GM21381 (cell line): ENCODE results near the gene MBOAT7.
A peak's percentile ranks its signal among the peaks of the same experiment; 100 is the strongest.
"Not testable (repeated sequence)": the region's sequence is repeated elsewhere in the genome, so short reads cannot be mapped to it uniquely, and the experiment has no call there.

Experiments
- ATAC-seq: cut with Tn5 transposase; IDR thresholded peaks from one replicate; pipeline ENCODE4 v1.9.1; 2021; ENCODE audit warnings: mild to moderate bottlenecking, moderate library complexity; ENCODE audit not compliant: unreplicated experiment

MBOAT7 gene

DNA sequence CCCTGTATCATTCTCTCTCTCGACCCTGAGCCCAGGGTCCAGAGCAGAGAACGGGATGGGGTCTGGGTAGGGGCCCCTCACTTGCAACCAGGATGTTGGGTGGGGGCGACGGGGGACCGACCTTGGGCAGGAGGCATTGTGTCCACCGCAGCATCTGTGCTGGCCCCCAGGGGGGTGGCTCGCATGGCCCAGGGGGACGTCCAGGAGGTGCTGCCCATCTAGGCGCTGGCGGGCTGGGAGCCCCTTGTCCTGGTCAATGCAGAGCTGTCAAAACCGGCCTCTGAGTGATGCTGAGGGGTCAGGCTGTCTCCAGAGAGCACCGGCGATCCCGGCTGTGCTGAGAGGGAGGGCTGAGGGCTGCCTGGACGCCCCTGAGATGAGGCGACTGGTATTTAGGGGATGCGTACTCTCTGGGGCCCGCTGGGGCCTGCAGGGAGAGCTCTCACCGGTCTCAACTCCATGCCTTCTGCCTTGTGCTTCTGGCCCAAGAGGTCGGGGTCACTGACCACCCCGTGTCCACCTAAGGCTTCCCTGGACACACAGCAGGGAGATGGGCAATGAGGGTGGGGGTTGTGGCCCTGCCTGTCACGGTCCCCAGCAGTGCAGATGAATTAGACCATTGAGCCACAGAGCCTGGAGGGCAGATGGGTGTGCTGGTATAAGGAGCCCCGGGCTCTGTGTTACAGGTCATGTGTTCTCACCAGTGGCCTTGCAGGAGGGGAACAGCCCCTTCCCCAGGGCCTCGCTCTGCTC, 19.9 kb upstream of the MBOAT7 start:
- no peak for ATAC-seq

DNA sequence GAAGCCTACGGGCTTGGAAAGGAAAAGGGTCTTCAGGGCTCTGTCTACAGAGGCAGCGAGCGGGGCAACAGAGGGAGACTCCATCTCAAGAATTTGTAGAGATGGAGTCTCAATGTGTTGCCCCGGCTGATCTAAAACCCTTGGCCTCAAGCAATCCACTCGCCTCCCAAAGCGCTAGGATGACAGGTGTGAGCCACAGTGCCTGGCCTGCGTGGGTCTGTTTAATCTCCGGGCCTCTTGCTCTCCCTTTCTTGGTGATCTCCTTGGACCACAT, 19.3 kb upstream of the MBOAT7 start:
- ATAC-seq: no peak

DNA sequence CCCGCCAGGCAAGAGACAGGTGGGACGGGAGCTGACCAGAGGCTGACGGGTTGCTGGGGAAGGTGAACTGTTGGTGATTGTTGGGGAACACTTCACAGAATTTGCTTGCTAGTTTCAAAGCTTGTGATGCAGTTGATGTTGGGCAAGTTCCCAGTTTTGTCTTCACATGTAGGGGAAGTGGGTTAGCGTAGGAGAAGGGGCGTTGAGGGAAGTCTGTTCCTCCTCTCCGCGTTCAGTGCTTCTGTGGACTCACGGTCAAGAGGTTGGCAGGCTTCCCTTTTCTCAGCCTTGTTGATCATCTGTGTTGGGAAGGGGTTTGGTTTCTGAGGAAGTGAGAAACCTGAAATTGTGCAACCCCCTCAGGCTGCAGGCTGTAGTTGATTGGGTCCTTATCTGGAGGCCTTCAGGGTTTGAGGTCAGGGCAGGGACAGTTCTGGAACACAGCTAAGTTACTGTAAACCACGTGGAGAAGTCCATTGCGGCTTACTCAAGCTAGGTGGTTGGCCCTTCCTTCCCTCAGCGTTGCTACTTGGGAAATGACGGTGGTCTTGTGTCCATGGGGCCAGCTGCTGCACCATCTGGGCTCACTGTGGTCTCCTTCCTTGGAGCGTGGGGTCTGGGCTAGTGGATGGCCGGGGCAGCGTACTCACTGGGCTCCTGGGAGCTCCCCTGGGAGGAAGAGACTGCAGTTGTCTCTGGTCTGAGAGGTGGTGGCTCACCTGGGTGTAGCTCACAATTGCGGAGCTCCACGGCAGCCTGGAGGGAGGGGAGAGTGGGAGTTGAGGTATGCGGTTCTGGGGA, 18.8 kb upstream of the MBOAT7 start:
- ATAC-seq: peak; percentile 51

DNA sequence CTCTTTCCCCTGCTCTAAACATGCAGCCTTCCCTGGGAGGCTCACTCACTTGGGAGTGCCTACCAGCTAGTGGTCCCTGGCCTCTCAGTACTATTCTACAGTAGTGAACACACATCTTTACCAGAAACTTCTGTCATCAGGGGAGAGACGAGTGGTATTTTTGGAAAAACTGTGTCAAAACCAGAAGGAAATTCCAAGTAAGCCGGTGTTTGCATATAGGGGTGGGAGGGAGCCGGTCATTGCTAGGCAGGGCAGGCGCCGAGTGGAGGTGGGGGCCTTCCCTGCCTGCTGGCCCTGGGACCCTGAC, 18.2 kb upstream of the MBOAT7 start:
- no peak for ATAC-seq

DNA sequence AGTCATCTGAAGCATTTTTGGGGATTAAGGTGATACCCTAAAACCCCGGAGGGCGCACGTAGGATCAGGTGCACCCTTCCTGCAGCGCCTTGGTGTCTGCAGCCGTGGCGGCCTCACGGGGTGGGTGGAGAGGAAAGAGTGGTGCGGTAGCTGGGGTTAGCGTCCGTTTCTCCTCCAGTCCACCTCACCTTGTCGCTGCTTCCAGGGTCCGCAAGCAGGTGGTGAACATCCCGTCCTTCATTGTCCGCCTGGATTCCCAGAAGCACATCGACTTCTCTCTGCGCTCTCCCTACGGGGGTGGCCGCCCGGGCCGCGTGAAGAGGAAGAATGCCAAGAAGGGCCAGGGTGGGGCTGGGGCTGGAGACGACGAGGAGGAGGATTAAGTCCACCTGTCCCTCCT, 17.8 kb upstream of the MBOAT7 start:
- not testable (repeated sequence) for ATAC-seq

DNA sequence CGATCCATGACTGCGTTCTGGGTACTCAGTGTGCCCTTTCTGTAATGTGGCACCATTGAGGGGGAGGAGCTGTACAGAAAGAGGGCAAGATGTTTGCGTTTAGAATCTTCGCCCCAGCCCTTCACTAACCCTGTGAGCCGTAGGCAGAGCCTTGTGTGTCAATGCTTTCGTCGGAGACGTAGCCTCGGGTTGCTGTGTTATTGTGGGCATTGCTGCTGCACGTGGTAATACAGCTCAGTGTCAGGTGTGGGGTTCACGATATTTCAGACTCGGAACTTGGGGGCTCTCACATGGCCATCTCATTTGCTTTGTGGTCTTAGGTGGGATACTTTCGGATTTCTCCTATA, 17.4 kb upstream of the MBOAT7 start:
- no peak for ATAC-seq

DNA sequence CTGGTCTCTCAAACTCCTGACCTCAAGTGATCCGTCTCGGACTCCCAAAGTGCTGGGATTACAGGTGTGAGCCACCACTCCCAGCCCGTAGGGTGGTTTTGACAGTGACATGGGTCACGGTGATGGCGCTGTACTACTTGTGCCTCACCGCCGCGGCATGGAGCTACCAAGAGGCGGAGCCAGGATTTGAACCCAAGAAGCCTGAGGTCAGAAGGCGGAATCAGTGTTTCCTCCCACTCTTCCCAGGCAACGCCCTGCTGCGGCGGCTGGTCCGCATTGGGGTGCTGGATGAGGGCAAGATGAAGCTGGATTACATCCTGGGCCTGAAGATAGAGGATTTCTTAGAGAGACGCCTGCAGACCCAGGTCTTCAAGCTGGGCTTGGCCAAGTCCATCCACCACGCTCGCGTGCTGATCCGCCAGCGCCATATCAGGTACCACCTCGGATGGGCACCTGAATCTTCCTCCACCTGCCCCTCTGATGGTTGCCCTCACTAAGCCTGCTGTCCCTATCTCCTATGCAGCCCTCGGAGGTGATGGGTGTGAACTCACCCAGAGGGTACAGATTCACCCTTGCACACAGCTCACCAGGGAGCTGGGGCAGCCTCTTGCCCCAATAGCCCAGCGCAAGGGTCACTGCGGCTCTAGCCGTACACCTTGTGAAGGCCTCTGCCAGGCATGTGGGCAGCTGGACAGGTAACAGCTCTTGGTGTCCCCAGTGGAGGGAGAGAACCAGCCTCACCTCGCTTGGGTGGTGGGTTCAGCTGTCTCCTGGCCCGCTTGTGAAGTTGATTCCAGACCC, 16.9 kb upstream of the MBOAT7 start:
- ATAC-seq: no peak

DNA sequence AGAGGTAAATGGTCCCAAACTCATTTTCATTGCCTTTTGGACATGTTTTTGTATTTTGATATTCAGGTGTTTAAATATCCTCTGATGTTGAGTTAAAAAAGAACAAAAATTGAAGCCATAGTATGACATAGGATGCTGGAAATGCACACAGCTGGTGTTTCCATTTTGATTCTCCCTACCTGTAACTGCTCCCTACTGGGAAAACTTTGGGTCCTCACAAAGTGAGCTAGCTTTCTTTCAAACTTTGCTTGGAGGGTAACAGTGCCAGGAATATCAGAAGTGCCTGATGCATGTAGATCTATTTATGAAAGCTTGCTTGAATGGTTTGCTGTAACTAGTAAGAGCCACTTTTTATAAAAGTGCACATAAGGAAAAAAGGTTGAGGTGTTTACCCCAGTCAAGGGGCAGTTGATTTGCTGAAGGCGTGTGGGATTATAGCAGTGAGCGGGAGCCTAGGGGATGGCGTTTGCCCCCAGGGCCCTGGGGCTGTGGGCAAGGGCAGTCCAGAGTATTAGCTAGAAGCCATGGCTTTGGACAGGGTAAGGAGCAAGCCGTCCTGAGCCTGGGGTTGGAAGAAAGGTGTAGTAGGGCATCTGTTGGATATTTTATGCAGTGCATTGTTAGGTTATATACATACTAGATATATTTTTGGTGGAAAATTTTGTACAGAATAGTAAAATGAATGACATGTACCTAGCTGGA, 15.5 kb upstream of the MBOAT7 start:
- no peak for ATAC-seq

DNA sequence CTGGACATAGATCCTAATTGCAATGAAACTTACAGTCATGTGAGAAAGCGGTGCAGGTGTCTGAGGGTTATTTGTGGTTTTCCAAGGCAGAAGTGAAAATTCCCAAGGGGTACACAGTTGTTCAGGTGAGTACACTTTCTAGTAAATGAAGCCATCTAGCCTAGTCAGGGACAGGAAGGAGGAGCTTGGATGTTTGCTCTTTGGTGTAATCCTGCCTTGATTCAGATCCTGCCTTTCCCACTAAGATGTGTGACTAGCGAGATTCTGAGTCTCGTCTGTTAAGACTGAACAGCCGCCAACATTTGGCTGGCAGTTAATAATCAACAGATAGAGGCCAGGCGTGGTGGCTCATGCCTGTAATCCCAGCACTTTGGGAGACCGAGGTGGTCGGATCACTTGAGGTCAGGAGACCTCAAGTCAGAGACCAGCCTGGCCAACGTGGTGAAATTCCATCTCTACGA, 13.8 kb upstream of the MBOAT7 start:
- no peak for ATAC-seq

DNA sequence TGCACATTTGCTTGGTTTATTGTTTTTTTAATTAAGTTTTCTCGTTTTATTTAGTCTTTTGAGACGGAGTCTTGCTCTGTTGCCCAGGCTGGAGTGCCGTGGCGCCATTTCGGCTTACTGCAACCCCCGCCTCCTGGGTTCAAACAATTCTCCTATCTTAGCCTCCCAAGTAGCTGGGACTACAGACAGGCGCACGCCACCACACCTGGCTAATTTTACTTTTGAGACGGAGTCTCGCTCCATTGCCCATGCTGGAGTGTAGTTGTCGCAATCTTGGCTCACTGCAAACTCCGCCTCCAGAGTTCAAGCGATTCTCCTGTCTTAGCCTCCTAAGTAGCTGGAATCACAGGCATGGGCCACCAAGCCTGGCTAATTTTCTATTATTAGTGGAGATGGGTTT, 12.6 kb upstream of the MBOAT7 start:
- no peak for ATAC-seq

DNA sequence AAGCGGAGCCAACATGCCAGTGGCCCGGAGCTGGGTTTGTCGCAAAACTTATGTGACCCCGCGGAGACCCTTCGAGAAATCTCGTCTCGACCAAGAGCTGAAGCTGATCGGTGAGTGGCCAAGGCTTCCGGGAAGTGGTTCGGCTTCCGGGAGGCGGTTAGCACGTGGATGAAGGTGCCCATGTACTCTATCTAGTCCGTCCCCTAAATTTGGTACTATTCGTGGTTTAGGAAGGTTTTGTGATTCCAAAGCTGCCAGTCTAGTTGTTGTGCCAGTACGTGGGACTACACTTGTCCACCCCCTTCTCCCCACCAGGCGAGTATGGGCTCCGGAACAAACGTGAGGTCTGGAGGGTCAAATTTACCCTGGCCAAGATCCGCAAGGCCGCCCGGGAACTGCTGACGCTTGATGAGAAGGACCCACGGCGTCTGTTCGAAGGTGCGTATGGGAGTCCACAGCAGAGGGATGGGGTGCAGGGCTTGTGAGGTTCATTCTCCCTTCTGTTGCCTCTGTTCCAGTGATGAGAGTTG, 11.9 kb upstream of the MBOAT7 start:
- no peak for ATAC-seq

DNA sequence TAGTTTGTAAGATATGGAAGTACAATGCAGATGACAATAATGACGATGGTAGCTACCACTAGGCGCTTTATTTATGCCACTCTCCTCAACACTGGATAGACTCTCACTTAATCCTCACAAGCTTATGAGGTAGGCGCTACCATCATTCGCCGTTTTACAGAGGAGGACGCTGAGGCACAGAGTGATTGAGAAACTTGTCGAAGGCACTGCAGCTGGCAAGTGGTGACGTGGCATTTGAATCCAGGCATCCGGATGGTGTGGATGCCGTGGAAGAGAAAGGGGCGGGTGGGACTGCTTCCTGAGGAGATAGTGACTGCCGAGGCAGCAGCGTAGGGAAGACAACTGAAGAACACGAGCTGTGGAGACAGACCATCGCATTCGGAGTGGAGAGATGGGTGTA, 10.0 kb upstream of the MBOAT7 start:
- ATAC-seq: no peak

DNA sequence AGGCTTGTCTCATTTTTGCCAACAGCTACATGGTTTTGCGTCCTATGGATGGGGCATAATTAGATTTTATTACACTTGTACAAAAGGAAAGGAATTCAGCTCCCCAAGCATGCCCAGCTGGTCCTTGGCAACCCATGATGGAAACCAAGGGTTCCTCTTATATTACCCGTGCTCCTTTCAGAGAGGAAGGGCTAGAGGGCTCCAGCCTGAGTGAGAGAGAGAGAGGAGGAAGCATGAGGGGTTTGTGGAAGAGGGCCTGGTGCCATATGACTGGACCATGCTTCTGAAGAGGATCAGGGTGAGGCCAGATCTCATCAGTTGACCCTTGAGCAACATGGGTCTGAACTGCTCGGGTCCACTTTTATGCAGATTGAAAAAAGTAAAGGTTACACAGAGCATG, 7.7 kb upstream of the MBOAT7 start:
- ATAC-seq: no peak

DNA sequence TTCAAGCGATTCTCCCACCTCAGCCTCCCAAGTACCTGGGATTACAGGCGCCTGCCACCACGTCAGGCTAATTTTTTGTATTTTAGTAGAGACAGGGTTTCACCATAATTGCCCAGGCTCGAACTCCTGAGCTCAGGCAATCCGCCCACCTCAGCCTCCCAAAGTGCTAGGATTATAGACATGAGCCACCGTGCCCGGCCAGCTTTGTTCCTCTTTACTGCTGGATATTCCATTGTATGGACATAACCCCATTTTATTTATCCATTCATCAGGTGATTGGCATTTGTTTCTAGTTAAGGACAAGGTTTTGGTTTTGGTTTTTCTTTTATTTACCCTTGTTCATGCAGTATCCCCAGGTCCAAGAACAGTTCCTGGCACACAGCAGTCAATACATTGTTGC, 7.2 kb upstream of the MBOAT7 start:
- no peak for ATAC-seq

DNA sequence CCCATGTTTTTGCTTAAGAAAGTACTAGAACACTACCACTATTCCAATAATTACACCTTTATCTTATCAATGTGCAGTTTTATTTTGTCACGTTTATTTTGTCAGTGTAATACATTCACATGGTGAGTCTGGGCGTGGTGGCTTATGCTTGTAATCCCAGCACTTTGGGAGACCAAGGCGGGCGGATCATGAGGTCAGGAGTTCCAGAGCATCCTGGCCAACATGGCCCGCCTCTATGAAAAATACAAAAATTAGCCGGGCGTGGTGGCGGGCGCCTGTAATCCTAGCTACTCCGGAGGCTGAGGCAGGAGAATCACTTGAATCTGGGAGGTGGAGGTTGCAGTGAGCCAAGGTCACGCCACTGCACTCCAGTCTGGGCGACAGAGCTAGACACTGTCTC, 5.1 kb upstream of the MBOAT7 start:
- not testable (repeated sequence) for ATAC-seq

DNA sequence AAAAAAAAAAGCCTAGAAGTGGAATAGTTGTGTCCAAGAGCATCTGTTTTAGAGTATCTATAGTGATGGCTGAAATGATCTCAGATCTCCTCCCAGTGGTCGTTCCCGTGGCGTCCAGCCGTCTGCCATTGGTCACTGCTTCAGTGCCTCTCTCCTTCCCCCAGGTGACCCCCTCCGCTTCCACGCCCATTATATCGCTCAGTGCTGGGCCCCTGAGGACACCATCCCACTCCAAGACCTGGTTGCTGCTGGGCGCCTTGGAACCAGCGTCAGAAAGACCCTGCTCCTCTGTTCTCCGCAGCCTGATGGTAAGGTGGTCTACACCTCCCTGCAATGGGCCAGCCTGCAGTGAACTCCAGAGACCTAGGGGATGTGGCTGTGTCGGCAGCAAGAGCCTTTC, 3.6 kb upstream of the MBOAT7 start:
- ATAC-seq: no peak

DNA sequence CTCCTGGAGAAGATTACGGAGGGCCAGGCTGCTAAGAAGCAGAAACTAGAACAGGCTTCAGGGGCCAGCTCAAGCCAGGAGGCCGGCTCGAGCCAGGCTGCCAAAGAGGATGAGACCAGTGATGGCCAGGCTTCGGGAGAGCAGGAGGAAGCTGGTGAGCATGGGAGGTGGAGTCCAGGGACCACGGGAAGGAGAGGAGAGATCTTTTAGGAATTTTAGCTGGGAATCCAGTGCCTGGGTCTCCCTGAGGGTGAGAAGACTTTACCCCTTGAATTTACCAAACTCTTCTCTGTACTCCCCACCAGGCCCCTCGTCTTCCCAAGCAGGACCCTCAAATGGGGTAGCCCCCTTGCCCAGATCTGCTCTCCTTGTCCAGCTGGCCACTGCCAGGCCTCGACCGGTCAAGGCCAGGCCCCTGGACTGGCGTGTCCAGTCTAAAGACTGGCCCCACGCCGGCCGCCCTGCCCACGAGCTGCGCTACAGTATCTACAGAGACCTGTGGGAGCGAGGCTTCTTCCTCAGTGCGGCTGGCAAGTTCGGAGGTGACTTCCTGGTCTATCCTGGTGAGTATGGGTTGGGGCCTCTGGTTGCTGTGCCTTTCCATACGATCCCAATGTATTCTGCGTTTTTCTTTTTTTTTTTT, 2.6 kb upstream of the MBOAT7 start:
- ATAC-seq: no peak

DNA sequence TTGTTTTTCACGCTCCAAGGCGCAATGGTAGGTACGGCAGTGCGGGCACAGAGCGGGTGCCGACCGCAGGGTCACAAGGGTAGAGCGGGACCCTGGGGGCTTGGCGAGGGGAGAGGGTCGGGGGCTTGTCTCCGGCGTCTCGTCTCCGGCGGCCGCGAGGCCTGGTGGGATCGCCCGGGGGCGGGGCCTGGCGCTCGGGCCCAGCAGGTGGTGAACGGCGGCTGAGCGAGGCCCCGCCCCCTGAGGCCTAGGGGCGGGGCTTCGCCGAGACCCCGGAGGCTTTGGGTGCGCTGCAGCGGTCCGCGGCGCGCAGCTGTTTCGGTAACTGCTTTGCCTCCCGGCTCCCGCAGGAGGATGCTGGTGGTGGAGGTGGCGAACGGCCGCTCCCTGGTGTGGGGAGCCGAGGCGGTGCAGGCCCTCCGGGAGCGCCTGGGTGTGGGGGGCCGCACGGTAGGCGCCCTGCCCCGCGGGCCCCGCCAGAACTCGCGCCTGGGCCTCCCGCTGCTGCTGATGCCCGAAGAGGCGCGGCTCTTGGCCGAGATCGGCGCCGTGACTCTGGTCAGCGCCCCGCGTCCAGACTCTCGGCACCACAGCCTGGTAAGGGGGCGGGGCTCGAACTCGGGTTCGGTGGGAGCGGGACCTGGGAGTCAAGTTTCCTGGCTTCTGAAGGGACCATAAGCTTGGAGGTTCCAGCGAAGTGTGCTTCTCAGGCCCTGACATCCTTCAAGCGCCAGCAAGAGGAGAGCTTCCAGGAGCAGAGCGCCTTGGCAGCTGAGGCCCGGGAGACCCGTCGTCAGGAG, 1.8 kb upstream of the MBOAT7 start, which contains the start of gene TSEN34:
TSEN34 (plus strand) TSS at position 298 of the 800 bp plus-strand sequence; CDS start at position 355, 57 bp downstream.
- peak; percentile 19 for ATAC-seq

DNA sequence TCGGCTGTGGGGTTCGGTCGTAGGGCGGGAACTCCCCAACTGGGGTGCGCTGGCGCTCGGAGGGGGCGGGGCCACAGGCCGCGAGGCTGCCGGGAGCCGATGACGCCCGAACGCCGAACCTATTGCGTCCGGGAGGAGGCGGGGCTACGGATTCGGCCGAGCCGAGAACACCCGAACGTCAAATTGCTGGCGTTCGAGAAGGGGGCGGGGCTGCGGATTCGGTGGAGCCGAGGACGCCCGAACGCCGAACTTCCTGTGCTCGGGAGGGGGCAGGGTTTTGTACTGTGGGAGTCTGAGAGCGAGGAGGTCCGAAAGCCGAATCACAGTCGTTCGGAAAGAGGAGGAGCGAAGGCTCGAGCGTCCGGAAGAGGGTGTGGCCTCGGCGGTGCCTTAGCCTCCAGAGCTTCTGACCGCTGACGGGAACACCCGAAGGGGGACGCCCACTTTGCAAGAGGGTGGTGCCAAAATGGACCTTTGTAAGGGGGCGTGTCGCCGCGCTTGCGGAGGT, 1.2 kb upstream of the MBOAT7 start:
- ATAC-seq: peak; percentile 44
